Activated CD8-positive, alpha-beta memory T cell treated with anti-CD3 and anti-CD28 coated beads, Interleukin-2, amount 50 U/mL, for 24 hours (primary cell): ENCODE measurements around the gene VAMP7.
"Not testable (repeated sequence)": the region's sequence is repeated elsewhere in the genome, so short reads cannot be mapped to it uniquely, and the experiment has no call there.

Source experiments
- DNase-seq: peaks from one replicate; pipeline ENCODE4 v3.0.0-alpha.2; 2020; ENCODE audit errors: extremely low read depth

VAMP7 gene, protein sequence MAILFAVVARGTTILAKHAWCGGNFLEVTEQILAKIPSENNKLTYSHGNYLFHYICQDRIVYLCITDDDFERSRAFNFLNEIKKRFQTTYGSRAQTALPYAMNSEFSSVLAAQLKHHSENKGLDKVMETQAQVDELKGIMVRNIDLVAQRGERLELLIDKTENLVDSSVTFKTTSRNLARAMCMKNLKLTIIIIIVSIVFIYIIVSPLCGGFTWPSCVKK

DNA sequence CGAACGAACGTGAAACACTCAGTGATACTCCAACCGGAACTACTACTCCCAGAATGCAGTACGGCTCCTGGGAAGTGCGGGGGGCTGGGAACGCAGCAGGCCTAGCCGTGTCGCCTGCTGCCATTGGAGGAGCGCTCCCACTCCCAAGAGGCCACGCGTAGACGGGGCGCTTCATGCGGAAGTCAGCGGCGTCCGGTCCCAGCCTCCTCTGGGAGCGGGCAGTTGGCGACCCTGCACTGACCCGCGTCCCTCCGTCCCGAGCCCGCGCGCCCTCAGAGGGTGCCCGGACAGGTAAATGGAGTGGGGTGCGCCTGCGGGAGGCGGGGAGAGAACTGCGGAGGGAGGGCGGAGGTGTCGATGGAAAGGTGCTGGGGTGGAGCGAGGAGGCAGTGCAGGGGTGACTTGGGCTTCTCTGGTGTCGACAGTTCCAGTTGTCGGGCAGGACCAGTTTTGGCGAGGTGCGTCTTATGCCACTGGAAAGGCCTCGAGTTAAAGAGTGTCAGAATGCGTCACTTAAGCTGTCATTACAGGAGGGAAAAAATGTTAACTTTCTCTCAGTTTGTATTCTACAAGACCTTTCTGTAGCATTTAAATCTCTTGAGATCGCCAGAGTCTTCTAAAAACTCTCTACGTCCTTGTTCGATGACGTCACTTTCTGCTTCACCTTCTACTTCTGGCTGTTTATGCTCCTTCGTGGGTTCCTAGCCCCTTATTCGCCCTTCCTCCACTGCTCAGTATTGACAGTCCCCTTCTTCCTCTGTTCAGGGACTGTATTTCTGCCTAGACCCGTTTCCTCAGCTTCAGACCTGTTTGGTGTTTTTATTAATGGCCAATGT is at the start of gene VAMP7:
VAMP7 (plus strand) TSS at position 188 of the 836 bp plus-strand sequence. CDS start 8,122 bp downstream, outside the sequence.
- peak; percentile 56 for DNase-seq

DNA sequence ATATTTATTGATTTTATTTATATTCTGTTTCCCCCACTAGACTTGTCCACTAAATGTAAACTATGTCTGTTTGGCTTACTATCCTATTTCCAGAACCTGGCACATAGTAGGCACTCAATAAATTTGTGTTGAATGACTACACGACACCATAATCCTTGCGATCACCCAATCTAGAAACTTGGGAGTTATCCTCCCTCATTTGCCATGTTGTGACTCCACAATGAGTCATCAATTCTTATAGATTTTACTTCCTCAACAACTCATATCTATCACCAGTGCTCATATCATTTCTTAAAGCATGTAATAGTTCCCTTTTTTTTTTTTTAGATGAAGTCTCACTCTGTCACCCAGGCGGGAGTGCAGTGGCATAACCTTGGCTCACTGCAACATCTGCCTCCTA is 39.9 kb upstream of the VAMP7 start:
- DNase-seq = no peak

DNA sequence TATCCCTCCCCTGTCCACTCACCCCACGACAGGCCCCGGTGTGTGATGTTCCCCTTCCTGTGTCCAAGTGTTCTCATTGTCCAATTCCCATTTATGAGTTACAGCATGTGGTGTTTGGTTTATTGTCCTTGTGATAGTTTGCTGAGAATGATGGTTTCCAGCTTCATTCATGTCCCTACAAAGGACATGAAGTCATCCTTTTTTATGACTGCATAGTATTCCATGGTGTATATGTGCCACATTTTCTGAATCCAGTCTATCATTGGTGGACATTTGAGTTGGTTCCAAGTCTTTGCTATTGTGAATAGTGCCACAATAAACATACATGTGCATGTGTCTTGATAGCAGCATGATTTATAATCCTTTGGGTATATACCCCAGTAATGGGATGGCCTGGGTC is 29.4 kb upstream of the VAMP7 start:
- not testable (repeated sequence) for DNase-seq

DNA sequence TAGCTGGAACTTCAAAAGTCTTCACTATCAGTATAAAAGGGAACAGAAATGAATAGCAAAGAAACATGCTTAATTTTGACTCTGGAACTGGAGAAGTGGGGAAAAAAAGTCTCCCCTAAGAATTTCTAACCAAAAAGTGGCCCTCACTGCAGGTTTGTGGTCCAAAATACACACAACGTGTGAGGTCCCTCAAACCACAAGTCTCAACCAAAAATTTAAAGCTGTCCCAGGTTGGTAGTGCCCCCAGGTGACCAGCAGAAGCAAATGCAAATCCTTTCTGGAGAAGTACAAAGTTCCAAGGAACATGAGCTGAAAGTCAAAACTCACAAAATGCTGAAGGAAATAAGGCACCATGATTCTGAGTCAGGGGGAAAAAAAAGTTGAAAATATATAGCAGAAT is 23.6 kb upstream of the VAMP7 start:
- no peak for DNase-seq

DNA sequence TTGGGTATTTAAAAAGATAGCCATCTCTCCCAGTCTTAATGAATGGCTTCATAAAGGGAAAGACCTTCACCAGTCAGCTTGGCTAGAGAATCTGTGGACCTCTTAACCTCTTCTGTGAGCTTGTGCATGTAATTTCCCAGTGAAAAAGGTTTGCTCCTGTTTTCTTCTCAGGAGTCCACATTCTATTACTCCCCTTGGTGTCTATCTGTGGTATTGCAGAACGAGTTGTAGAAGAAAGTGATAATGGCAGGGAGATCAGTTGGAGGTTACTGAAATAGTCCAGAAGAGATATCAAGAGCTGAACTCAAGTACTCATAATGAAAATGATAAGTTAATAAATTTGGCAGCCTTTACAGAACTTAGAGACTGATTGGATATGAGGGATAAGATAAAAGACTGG is 16.5 kb upstream of the VAMP7 start:
- DNase-seq = no peak

DNA sequence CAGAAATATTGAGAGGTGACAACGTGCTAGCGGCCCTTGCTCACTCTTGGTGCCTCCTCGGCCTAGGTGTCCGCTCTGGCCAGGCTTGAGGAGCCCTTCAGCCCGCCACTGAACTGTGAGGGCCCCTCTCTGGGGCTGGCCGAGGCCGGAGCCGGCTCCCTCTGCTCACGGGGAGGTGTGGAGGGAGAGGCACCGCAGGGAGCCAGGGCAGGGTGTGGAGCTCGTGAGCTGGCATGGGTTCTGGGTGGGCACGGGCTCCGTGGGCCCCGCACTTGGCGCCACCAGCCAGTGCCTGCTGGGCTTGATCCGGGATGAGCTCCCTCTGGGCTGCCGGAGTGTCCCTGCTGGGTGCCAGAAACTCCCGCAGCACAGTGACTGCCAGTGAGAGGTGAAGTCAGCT is 16.0 kb upstream of the VAMP7 start:
- no peak for DNase-seq

DNA sequence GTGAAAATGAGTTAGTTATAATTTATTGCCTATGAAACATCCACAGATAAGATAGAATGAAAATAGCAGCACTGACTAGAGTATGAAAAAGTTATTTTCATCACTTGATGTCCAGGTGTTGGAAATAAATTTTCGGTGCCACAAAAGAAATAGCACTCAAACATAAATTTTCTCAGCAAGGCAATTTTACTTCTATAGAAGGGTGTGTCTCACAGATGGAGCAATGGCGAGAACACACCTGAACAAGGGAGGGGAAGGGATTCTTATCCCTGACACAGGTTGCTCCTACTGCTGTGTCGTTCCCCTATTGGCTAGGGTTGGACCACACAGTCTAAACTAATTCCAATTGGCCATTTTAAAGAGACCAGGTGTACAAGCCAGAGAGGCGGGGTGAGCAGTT is 13.3 kb upstream of the VAMP7 start:
- no peak for DNase-seq

DNA sequence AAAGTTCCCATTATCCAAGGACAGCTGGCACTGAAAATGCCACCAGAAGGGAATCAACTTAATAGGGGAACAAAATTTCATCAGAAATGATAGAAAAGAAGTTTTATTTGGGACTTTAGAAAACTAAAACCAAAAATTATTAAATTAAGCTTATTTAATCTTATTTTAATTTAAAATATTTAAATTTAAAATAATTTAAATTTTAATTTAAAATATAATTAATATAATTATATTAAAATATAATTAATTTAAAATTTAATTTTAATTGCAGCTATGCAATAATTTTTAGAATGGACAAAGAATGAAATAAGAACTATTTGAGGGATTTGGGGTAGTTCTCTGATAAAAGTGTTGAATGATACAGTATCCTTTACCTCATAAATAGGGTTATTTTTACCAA is 10.2 kb upstream of the VAMP7 start:
- DNase-seq = no peak

DNA sequence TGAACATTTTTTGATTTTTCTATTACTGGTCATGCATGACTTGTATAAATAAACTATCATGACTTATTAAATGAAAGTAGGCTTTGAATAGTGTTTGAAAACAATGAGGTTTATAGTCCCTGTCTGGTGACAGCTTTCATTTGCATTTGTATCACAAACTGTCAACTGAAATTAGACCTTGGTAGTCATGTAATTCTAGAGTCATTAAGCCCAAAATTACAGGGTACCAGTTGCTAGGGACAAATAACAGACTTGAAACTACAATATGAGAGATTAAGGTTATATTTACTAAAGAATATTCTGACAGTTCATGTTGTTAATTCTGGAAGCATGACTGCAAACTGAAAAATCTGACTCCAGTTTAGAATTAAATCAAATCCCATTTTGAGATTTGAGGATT is 9.2 kb upstream of the VAMP7 start:
- DNase-seq = no peak

DNA sequence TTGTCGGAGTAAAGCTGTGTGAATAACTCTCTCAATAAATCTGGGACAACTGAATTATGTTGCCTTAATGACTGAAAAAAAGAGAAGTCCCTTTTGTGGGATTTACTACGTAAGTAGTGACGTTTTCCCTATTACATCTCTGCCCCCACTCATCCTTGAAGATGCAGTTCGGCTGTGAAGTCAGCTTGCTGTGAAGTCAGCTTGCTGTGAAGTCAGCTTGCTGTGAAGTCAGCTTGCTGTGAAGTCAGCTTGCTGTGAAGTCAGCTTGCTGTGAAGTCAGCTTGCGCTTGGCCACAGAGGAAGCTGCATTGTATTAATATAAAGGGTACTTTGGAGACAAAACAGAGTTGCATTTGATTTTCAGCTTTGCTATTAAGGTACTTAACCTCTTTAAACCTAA is 8.0 kb upstream of the VAMP7 start:
- DNase-seq = no peak

DNA sequence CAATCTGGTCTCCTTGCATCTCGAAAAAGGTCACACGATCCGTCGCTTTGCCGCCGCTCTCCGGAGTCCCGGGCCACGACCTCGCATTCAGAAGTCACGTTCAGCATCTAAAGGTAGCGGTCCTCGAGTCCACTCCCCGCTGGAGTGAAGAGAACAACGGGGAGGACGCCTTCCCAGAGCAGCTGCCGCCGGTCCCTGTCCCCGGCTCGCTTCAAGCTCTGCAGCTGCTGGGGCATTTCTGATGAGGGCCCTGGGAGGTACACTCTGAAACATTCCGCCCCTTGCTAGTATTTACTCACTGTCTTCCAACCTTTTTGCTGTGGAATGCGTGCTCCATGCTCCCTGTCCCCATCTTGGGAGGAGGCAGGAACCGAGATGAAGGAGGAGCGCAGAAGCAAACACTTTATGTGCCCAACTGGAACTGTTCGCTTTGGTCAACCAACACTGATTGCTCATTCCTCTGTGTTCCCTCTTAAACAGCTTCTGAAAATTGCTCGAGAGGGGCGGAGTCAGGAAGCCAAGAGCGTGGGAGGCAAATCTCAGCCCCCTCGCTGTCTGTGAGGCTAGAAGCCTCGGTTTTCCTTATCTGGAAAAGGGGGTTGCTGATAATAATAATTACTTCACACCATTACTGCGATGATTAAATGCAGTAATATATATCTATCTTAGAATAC is 6.4 kb upstream of the VAMP7 start:
- DNase-seq = no peak

DNA sequence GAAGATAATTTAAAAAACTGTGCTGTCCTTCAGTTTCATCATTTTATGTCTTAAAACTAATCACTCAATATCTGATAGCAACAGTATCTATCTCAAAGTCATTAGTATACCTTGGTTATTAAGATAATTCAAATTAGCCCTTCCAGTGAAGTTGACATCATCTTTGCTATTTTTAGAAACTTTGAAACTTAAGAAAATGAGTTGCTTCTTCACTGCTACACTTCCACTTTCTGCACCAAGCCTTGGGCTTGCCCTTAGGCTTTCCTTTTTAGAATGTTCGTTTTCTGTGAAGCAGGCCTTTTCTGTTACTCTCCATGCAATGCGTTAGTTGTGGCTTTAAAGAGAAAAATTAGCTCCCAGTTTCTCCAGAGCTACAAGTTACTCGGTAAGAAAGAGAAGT is 4.4 kb upstream of the VAMP7 start:
- DNase-seq = no peak

DNA sequence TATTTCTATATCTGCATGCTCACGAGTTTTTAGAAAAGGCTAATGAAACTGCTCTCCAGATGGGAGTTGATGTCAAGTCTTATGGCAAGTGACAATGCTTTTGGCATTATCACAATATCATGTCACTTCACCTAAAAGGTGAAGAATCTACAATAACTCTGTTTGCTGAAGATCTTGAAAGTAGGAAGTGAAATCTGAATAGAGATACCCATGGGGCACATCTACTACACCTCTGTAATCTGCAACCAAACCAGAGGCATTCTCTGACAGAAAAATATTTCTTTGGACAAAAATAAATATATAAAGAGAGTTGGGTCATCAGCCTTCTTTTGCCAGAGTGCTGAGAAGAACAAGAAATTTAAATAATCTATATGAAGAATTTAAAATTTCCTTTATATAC is 3.9 kb upstream of the VAMP7 start:
- DNase-seq = no peak

DNA sequence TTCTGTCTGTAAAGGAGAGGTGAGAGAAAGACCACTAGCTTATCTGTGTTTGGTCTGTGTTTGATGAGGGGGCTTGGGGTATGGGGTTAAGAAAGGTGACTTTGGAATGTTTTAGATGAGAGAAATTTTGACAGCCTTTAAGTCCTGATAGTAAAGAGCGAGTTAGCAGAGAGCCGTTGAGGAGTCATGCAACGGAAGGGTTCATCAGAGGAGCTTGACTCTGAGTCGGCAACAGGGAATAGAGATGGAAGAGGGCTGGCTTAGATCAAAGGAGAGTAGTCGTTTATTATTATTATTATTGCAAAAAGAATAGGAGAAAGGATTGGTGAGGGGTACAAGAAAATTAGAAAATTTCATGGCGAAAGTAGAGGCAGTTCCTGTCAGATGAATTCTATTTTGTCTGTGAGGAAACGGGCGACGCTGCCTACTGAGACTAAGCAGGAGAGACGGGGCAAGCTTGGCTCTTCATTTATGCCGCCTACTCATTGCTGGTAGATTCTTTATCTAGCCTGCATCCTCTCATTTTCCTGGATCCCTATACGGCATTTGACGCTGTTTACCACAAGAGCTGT is 473 bp upstream of the VAMP7 start:
- DNase-seq = no peak

DNA sequence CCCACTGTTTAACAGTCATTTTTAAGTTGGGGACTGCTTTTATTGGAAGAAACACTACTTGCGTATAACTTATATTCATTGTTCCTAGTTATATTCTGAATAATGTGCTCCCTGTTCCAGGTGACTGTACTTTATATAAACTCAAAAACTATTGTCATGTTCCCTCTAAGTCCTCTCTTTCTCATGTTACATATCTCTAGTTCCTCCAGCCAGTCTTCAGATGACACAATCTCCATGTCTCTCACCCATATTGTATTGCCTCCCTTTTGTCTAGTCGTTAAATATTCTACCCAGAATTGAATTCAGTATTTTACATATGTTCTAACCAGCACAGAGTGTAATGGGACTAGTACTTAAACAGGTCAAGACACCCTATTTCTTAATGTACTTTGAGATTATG is 5.3 kb downstream of the VAMP7 start:
- DNase-seq = no peak

DNA sequence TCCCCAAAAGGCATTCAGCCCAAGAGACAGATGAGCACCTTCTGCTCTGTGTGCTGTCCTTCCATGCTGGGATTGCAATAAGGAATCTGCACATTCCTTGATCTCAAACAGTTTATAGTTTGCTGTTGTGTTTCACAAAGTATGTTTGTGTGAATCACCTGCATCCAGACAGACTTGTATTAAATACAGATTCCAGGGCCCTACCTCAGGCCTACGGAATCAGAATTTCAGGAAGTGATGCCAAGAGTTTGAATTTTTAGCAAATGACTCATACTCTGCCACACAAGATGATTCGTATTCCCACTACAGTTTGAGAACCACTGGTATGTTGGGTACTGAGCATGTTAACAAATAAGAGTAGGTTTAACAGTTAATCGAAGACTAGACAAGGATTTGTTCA is 7.0 kb downstream of the VAMP7 start:
- DNase-seq = no peak

DNA sequence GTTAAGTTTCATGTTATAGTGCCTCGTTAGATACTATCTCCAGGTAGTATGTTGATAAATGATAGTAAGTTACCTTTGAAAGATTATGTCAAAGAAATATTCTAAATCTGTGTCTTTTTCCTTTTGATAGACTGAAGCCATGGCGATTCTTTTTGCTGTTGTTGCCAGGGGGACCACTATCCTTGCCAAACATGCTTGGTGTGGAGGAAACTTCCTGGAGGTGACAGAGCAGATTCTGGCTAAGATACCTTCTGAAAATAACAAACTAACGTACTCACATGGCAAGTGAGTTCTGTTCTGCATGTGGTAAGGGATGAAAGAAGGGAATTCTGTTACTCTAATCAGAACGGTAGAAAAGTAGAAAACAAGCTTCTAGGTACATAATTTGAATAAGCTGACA is 8.2 kb downstream of the VAMP7 start:
- no peak for DNase-seq

DNA sequence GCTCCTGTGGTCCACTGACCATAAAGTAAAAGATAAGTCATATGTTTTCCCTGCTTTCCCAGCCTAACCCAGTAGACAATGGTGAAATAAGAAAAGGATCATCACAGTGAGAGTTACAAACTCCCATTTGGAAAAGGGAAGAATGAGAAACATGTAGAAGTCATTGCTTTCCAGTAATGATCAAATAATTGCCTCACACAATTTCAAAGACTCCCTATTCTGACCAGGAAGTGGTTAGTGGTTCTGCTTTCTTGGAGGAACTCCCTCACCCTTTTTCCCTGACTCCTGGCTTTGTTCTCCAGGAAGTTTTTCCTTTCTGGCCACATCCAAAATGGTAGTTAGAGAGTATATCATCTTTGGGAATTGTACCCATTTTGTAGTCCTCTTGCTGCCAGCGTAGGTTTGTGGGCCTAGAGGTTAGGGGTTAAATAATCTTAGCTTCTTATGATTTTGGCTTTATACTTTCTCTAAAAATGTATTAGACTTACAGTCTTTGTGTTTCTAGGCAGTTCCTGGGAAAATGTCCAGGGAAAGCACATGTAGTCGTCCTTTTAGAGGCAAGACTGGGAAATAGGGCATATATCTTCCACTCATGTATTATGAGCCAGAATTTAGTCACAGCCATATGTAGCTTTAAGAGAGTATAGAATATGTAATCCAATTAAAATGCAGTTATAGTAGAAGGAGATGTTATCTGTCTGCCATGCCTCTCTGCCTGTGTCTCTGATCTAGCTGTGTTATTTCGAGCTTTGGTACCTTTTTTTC is 10.5 kb downstream of the VAMP7 start:
- no peak for DNase-seq

DNA sequence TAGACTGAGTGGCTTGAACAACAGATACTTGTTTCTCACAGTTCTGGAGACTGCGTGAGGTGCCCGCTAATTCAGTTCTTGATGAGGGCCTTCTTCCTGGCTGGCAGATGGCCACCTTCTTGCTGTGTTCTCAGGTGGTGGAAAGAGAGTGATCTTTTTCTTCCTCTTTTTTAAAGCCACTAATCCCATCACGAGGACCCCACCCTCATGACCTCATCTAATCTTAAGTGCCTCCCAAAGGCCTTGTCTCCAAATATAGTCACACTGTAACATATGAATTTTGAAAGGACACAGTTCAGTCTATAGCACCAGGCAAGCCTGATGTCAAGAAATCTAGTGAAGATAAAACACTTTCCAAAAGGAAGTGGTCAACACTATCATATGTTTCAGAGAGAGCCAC is 12.4 kb downstream of the VAMP7 start:
- DNase-seq = no peak

DNA sequence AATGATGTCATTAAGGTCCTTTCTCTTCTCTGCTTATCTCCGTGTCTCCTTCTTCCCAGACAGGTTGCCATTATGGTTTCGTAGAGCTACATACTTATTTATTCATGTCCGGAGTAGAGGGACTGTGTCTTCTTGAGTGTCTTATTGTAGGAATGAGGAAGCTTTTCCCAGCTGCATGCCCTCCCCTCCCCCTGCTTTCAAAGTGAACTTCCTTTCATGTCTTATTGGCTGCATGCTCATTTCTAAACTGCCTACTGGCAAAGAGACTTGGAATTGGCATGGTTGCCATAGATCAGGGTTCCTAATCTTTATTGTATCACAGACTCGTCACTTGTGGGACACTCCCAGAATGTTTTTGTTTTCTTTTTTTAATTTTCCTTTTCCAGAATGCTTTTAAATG is 15.4 kb downstream of the VAMP7 start:
- DNase-seq = no peak

DNA sequence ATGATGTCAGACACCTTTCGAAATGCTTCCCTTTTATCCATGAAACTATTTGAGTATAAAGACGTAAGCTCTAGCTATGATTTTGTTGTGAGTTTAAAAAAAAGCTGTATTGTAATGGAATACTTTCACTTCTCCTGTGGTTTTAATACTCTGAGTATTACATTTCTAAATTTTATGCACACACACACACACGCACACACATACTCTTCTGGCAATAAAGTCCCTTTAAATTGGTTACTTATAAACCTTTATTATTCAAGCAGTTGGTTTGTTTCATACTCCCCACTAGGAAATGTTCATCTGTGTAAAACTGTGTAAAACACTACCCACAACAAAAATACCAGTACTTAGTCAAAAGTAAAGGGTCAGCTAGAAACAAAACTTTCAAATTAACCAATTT is 18.2 kb downstream of the VAMP7 start:
- DNase-seq = no peak

DNA sequence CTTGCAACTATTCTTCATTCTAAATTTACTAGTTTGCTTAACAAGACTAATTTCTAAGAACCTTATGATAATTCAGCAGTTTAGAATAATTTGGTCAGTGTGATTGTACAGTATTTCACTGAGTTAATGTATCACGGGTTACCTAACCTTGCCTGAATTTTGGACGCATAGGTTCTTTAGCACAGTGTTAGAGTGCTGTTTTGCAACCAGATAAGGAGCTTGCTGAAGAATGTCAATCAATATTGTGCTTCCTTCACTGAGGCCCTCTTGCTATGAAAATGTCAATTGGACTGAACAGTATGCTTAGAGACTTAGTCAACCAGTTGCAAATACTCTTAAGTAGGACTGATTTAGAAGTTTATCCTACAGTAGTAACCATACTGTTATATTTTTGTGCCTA is 19.6 kb downstream of the VAMP7 start:
- DNase-seq = no peak
